GM12872 (cell line): ENCODE data around the gene PNPLA2.

Source experiments
- TF ChIP-seq, protein P1 (sequence below): IDR thresholded peaks from 3 replicates; pipeline ENCODE4 v1.5.1; 2011; ENCODE audit warnings: low read depth, mild to moderate bottlenecking, low read length, moderate library complexity; ENCODE audit not compliant: insufficient read depth

Gene PNPLA2

DNA sequence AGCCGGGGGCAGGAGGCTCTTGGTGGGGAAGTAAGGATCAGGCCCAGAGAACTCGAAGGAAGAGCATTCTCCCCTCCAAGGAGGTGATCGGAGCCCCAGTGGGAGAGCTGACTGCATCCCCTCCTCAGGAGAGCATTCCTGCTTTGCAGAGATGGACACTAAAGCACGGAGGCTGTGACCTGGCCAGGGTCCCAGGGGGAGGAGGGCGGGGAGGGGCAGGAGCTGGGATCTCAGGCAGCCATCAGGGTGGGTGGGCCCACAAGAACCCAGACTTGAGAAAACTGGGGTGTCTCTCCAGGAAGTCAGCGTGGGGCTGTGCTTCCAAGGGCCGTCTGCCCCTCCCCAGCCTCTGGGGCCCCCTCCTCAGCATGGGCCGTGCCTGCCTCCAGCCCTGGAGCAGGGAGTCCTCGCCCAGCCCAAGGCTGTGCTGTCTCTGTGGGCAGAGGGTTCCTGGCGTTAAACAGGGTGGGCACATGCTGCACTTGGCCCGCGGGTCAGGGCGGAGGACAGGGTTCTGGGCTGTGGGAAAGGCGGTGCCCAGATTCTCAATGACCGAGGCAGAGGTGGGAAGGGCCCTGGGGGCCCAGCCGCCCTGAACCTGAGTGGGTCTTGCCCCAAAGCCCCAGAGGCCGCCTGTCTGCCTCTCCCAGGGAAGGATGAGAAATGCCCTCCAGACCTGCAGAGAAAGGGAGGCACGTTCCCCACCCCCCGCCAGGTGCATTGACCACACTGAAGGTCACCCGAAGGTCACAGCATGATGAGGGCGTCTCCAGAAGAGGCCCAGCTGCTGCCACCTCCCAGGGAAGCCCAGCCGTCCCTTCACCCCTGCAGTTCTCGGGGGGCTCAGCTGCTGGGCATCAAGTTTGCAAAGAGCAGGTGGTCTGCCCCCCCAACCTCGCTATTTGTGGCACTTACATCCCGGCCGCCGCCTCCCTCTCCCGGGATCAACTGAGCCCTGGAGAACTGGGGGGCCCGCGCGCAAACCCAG is 29.5 kb upstream of the PNPLA2 start:
- TF ChIP-seq, protein P1, sequence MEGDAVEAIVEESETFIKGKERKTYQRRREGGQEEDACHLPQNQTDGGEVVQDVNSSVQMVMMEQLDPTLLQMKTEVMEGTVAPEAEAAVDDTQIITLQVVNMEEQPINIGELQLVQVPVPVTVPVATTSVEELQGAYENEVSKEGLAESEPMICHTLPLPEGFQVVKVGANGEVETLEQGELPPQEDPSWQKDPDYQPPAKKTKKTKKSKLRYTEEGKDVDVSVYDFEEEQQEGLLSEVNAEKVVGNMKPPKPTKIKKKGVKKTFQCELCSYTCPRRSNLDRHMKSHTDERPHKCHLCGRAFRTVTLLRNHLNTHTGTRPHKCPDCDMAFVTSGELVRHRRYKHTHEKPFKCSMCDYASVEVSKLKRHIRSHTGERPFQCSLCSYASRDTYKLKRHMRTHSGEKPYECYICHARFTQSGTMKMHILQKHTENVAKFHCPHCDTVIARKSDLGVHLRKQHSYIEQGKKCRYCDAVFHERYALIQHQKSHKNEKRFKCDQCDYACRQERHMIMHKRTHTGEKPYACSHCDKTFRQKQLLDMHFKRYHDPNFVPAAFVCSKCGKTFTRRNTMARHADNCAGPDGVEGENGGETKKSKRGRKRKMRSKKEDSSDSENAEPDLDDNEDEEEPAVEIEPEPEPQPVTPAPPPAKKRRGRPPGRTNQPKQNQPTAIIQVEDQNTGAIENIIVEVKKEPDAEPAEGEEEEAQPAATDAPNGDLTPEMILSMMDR: no peak

DNA sequence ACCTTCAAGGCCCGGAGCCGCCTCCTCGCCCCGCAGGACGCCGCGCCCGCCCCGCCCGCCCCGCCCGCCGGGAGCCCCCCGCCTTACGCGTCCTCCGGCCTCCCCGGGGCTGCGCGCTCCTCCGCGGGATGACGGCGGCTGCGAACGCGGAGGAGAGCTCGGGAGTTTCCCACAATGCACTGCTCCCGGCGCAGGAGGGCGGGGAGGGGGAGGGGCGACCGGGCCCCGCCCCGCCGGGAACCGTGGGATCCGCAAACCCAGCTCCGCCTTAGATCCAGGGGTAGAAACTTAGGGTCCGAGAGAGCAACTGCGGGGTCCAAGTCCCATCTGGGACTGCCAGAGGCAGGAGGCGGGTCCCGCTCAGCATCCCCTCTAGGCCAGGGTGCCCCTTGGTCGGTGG is 28.8 kb upstream of the PNPLA2 start, which contains the start of gene CEND1:
CEND1 (minus strand) TSS at position 148 of the 400 bp plus-strand sequence. CDS start 1,514 bp downstream, outside the sequence.
- TF ChIP-seq, protein P1: no peak

DNA sequence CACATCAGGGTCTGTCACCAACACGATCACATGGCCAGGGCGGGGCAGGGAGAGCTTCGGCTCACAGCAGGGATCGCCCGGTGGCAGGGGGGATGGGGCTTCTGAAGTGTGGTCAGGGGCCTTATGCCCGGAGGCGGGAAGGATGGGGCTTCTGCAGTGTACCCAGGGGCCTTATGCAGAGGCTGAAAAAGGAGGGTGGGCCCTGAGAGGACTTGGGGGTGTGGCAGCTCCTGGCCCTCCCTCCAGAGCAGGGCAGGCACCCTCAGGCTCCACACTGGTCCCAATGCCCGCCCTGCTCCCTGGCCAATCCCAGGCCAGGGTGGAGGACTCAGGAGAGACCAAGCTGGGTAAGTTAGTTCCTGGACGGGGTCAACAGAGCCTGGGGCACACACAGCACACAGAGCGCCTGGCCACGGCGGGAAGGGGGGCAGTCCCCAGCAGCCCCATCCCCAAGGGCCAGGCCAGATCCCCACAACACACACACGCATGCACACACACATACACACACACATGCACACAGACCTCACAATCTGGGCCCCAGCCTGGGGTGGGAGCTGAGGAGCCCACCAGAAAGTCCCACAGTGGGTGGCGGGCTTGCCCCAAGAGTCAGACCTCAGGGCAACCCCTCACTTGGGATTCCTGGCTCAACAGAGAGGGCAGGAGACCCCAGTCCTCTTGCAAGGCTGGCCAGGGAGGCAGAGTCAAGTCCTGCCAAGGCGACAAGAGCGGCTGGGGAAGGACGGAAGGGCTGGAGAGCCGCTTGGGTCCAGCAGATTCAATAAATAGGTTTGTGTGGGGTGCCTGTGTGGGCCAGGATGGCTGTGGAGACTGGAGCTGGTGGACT is 27.8 kb upstream of the PNPLA2 start:
- TF ChIP-seq, protein P1: no peak

DNA sequence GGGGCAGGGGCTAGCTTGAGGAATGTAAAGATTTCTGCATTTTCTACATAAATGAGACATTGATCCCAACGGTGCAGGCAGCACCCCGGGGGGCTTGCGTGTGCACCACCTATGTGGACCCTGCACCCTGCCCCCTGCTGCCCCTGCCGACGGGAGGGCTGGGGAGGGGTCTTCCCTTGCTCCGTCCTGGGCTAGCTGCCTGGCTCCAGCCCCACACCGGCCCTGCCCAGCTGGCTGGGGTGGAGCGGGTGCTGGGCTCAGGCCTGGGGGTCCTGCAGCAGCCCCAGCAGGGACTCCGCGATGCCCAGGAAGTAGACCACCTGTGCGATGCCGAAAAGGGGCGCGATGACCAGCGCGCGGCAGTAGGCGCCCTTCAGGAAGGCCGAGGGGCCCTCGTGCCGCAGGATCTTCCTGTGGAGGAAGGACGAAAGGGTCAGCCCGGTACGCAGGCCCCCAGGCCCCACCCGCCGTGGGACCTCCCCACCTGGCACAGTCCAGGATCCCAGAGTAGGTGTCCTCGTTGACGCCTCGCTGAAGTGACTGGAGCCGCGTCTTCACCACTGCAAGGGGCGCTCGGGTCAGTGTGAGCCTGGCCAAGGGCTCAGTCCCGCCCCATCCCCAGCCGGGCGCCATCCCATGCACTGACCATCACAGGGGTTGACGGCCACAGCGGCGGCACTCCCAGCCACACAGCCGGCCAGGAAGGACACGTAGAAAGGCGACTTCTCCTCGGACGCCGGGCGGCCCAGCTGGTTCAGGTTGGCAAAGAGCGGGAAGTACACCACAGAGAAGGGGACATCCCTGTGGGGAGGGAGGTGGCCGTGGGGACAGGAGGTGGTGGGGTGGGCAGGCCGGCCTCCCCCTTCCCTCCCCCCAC is 26.8 kb upstream of the PNPLA2 start:
- TF ChIP-seq, protein P1: no peak

DNA sequence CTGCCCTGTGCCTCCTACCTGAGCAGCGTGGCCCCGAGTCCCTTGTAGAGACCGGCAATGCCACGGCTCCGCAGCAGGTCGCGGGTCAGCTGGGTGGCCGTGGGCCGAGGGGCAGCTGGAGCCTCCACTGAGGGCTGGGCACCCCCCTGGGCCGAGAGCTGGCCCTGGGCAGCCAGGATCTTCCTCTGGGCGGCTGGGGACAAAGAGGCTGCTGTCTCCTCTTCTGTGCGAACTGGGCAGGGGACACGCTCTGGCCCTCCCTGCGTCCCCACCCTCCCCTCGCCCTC is 26.2 kb upstream of the PNPLA2 start:
- TF ChIP-seq, protein P1: no peak

DNA sequence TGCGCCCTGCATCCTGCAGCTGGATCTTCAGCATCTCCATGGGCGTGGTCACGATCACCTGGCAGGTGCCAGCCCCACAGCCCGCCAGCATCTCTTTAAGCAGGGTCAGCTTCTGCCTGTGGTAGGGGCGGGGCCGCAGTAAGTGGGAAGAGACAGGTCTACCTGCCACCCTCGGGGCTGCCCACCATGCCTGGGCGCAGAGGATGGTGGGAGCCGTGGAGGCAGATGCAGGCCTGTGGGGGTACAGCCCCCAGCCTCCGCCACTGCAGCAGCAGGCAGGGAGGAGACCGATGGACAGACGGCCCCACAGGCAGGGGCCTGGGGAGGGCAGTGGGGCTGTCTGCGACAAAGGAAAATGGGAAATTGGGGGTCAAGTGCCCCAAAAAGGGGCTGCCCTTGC is 25.8 kb upstream of the PNPLA2 start:
- TF ChIP-seq, protein P1: no peak
